Measurements from ENCODE around the gene NPM1. TPM values are rescaled to one million over a fixed set of nuclear protein-coding genes. Genes with fewer than 3 reads are reported as not detected.

The NPM1 gene
- total and polyA plus RNA-seq, 7 donors: 722 to 2,962 (median 951) TPM

GRCh38 chr5:171433982-171434676, 46.5 kb downstream of the NPM1 start:
- Histone ChIP-seq H3K27ac (no peak overlapping the region), H3K36me3 (no peaks in the 10 kb centered on the region), H3K9me3 (no peaks in the 10 kb centered on the region), H3K4me3 (no peak overlapping the region), H3K4me1 (no peaks in the 10 kb centered on the region), H3K27me3 (no peaks in the 10 kb centered on the region)
- WGBS, 2 donors: 91 to 95% methylated on average over 5 of the region's 5 CpGs
- intact Hi-C loops (cut with DNase I): no loop called here
- no peak for TF ChIP-seq CTCF (IDR thresholded peaks at IDR 0.05)
- no peak for TF ChIP-seq POLR2A (IDR thresholded peaks at IDR 0.05)
- no peak for TF ChIP-seq POLR2AphosphoS5 (IDR thresholded peaks at IDR 0.05)
- no peak for TF ChIP-seq EP300 (IDR thresholded peaks at IDR 0.05)
- DNase-seq: no peak

GRCh38 chr5:171434874-171435273, 47.2 kb downstream of the NPM1 start:
- intact Hi-C loops (cut with DNase I): no loop called here
- H3K4me3 ChIP-seq: no peak overlapping the region
- DNase-seq: no peak
- no peak overlapping the region for H3K27ac ChIP-seq
- TF ChIP-seq CTCF (IDR thresholded peaks at IDR 0.05): no peak
- no peak for TF ChIP-seq EP300 (IDR thresholded peaks at IDR 0.05)
- no peak for TF ChIP-seq POLR2AphosphoS5 (IDR thresholded peaks at IDR 0.05)
- no peak for TF ChIP-seq POLR2A (IDR thresholded peaks at IDR 0.05)
- WGBS, 2 donors: 92 to 93% methylated on average over 4 of the region's 4 CpGs
- no peaks in the 10 kb centered on the region for H3K27me3 ChIP-seq
- no peaks in the 10 kb centered on the region for H3K36me3 ChIP-seq
- no peaks in the 10 kb centered on the region for H3K4me1 ChIP-seq
- H3K9me3 ChIP-seq: no peaks in the 10 kb centered on the region

GRCh38 chr5:171435908-171436307, 48.3 kb downstream of the NPM1 start:
- DNase-seq: no peak
- intact Hi-C loops (cut with DNase I): no loop called here
- no peaks in the 10 kb centered on the region for H3K36me3 ChIP-seq
- H3K4me1 ChIP-seq: no peaks in the 10 kb centered on the region
- TF ChIP-seq EP300 (IDR thresholded peaks at IDR 0.05): no peak
- TF ChIP-seq POLR2A (IDR thresholded peaks at IDR 0.05): no peak
- no peak for TF ChIP-seq POLR2AphosphoS5 (IDR thresholded peaks at IDR 0.05)
- no peak for TF ChIP-seq CTCF (IDR thresholded peaks at IDR 0.05)
- no peak overlapping the region for H3K27ac ChIP-seq
- H3K27me3 ChIP-seq: no peaks in the 10 kb centered on the region
- no peak overlapping the region for H3K4me3 ChIP-seq
- no peaks in the 10 kb centered on the region for H3K9me3 ChIP-seq
- WGBS, 2 donors: 92 to 96% methylated on average over 20 of the region's 20 CpGs

- H3K4me1 ChIP-seq: no peaks in the 10 kb centered on the region
- H3K27ac ChIP-seq: no peak overlapping the region
- intact Hi-C loops (cut with DNase I): no loop called here
- no peaks in the 10 kb centered on the region for H3K36me3 ChIP-seq
- 83 to 89% methylated on average over 13 of the region's 13 CpGs for WGBS, 2 donors
- no peak for DNase-seq
- TF ChIP-seq EP300 (IDR thresholded peaks at IDR 0.05) (no peak), POLR2A (IDR thresholded peaks at IDR 0.05) (no peak), POLR2AphosphoS5 (IDR thresholded peaks at IDR 0.05) (no peak), CTCF (IDR thresholded peaks at IDR 0.05) (no peak)
- H3K4me3 ChIP-seq: no peak overlapping the region
- no peaks in the 10 kb centered on the region for H3K27me3 ChIP-seq
- H3K9me3 ChIP-seq: no peaks in the 10 kb centered on the region
Measured at GRCh38 chr5:171436804-171437285, 49.2 kb downstream of the NPM1 start.
